CD8-positive, alpha-beta memory T cell (primary cell): ENCODE data around the gene RBCK1. TPM values are rescaled to one million over a fixed set of nuclear protein-coding genes. Genes with fewer than 3 reads are reported as not detected.
"Not testable (repeated sequence)": the region's sequence is repeated elsewhere in the genome, so short reads cannot be mapped to it uniquely, and the experiment has no call there.

ENCODE experiments used
- CTCF ChIA-PET: fragments of 350-600 bp; sonication (Branson Sonifier 250); formaldehyde crosslinking; loops from one replicate; lab custom pipeline; 2021; ENCODE audit warnings: antibody characterized with exemption; lab: Charles Lee
- POLR2A ChIA-PET: fragments of 350-600 bp; sonication (Branson Sonifier 250); formaldehyde crosslinking; loops from one replicate; lab custom pipeline; 2021; ENCODE audit warnings: antibody characterized with exemption; lab: Charles Lee
- DNase-seq, 5 donors: peaks; one replicate each; pipeline versions ENCODE4 v3.0.0 to v3.0.0-alpha.2; 2020 to 2022; ENCODE audit warnings: mixed read lengths in 1 of 5
- H3K27ac ChIP-seq: one replicate; pipeline ENCODE4 v1.7.0; 2013; ENCODE audit warnings: low read depth, mild to moderate bottlenecking, low read length, moderate library complexity
- H3K27me3 ChIP-seq: 2 replicates; pipeline ENCODE4 v1.7.0; 2013; ENCODE audit warnings: low read length, mild to moderate bottlenecking; ENCODE audit not compliant: insufficient read depth, poor library complexity, severe bottlenecking
- H3K36me3 ChIP-seq: 2 replicates; pipeline ENCODE4 v1.7.0; 2013; ENCODE audit warnings: mild to moderate bottlenecking, low read length, moderate library complexity; ENCODE audit not compliant: insufficient read depth
- H3K4me1 ChIP-seq: 2 replicates; pipeline ENCODE4 v1.7.0; 2013; ENCODE audit warnings: mild to moderate bottlenecking, low read length, moderate library complexity; ENCODE audit not compliant: insufficient read depth
- H3K4me3 ChIP-seq: 2 replicates; pipeline ENCODE4 v1.7.0; 2013; ENCODE audit warnings: mild to moderate bottlenecking, low read length
- H3K9me3 ChIP-seq: 2 replicates; pipeline ENCODE4 v1.7.0; 2013; ENCODE audit warnings: mild to moderate bottlenecking, low read length
- H3K27ac Mint-ChIP-seq, 8 donors: one replicate each; pipeline ENCODE4 v1.8.0; 2020 to 2021; ENCODE audit warnings: mixed read lengths in 8 of 8, mild to moderate bottlenecking in 6 of 8, inconsistent platforms in 3 of 8, moderate library complexity in 3 of 8
- H3K27me3 Mint-ChIP-seq, 2 donors: one replicate each; pipeline ENCODE4 v1.8.0; 2020 to 2021; ENCODE audit warnings: mixed read lengths in 2 of 2, mild to moderate bottlenecking in 1 of 2, moderate library complexity in 1 of 2
- H3K36me3 Mint-ChIP-seq, 3 donors: one replicate each; pipeline ENCODE4 v1.8.0; 2020 to 2021; ENCODE audit warnings: mixed read lengths in 3 of 3, inconsistent platforms in 1 of 3, mild to moderate bottlenecking in 1 of 3
- H3K4me1 Mint-ChIP-seq, 3 donors: one replicate each; pipeline ENCODE4 v1.8.0; 2020 to 2021; ENCODE audit warnings: mixed read lengths in 3 of 3, inconsistent platforms in 1 of 3, mild to moderate bottlenecking in 1 of 3
- H3K4me3 Mint-ChIP-seq, 7 donors: one replicate each; pipeline ENCODE4 v1.8.0; 2020 to 2021; ENCODE audit warnings: mixed read lengths in 7 of 7, mild to moderate bottlenecking in 6 of 7, moderate library complexity in 4 of 7, inconsistent platforms in 2 of 7
- H3K9me3 Mint-ChIP-seq, 5 donors: one replicate each; pipeline ENCODE4 v1.8.0; 2020 to 2022; ENCODE audit warnings: mixed read lengths in 5 of 5, mild to moderate bottlenecking in 3 of 5, moderate library complexity in 2 of 5, inconsistent platforms in 1 of 5
- polyA plus RNA-seq: library from polyadenylated mRNA; unstranded; fragments of 300-500 nt; fragmentation: Illumina TruSeq; gene quantifications from one replicate; pipeline ENCODE4 v1.2.3, GENCODE V29; 2021
- total RNA-seq, 2 experiments: library from RNA; stranded (reverse); gene quantifications; one replicate each; pipeline ENCODE4 v1.2.3, GENCODE V29; 2021

RBCK1 gene
- total and polyA plus RNA-seq, 3 experiments from 2014 or later: 83.7 to 95.7 (median 90.5) TPM

GRCh38 chr20:387520-387919, 20.6 kb upstream of the RBCK1 start:
- no peaks in the 10 kb centered on the region for H3K27me3 ChIP-seq
- no peak for DNase-seq
- Mint-ChIP-seq H3K9me3 (no peaks in the 10 kb centered on the region), H3K36me3 (peaks cover 6 to 57% (median 18%) of the 10 kb centered on the region in 3 donors), H3K4me3 (no peak overlapping the region), H3K27me3 (peaks cover 0 to 2% of the 10 kb centered on the region in 2 donors), H3K4me1 (peaks cover 0 to 11% (median 1%) of the 10 kb centered on the region in 3 donors), H3K27ac (no peak overlapping the region)
- POLR2A ChIA-PET: no interaction called here
- CTCF ChIA-PET: no interaction called here
- no peaks in the 10 kb centered on the region for H3K9me3 ChIP-seq
- no peak overlapping the region for H3K4me3 ChIP-seq
- peaks cover 29% of the 10 kb centered on the region for H3K36me3 ChIP-seq
- H3K27ac ChIP-seq: no peak overlapping the region
- no peaks in the 10 kb centered on the region for H3K4me1 ChIP-seq

- no peak for DNase-seq
- ChIA-PET CTCF (no interaction called here), POLR2A (no interaction called here)
- Histone ChIP-seq H3K4me3 (no peak overlapping the region), H3K9me3 (no peaks in the 10 kb centered on the region), H3K36me3 (peaks cover 29% of the 10 kb centered on the region), H3K27me3 (no peaks in the 10 kb centered on the region), H3K4me1 (no peaks in the 10 kb centered on the region), H3K27ac (no peak overlapping the region)
- H3K36me3 Mint-ChIP-seq: peaks cover 6 to 64% (median 22%) of the 10 kb centered on the region in 3 donors
- peak overlapping the region in 1 of 8 donors; percentile 3 for H3K27ac Mint-ChIP-seq
- H3K27me3 Mint-ChIP-seq: peaks cover 0 to 2% of the 10 kb centered on the region in 2 donors
- no peak overlapping the region for H3K4me3 Mint-ChIP-seq
- peaks cover 0 to 6% (median 1%) of the 10 kb centered on the region in 3 donors for H3K4me1 Mint-ChIP-seq
- no peaks in the 10 kb centered on the region for H3K9me3 Mint-ChIP-seq
Observed at GRCh38 chr20:388034-388994, 19.8 kb upstream of the RBCK1 start.

- Histone ChIP-seq H3K27ac (no peak overlapping the region), H3K27me3 (no peaks in the 10 kb centered on the region), H3K36me3 (peaks cover 33% of the 10 kb centered on the region), H3K4me1 (no peaks in the 10 kb centered on the region), H3K4me3 (no peak overlapping the region), H3K9me3 (no peaks in the 10 kb centered on the region)
- Mint-ChIP-seq H3K27ac (no peak overlapping the region), H3K4me3 (no peak overlapping the region), H3K36me3 (peaks cover 6 to 70% (median 27%) of the 10 kb centered on the region in 3 donors), H3K27me3 (peaks cover 0 to 2% of the 10 kb centered on the region in 2 donors), H3K9me3 (no peaks in the 10 kb centered on the region), H3K4me1 (peaks cover 0 to 4% (median 1%) of the 10 kb centered on the region in 3 donors)
- CTCF ChIA-PET: no interaction called here
- no peak for DNase-seq
- POLR2A ChIA-PET: no interaction called here
Observed at GRCh38 chr20:389220-389619, 18.9 kb upstream of the RBCK1 start.

- H3K36me3 Mint-ChIP-seq: peaks cover 6 to 79% (median 25%) of the 10 kb centered on the region in 3 donors
- no peak overlapping the region for H3K27ac ChIP-seq
- ChIA-PET POLR2A (no interaction called here), CTCF (interaction anchor here (1.1 kb wide), 1 partner anchor 9 kb away, joined by 3 read pairs; no protein-coding TSS in a partner anchor)
- H3K9me3 Mint-ChIP-seq: no peaks in the 10 kb centered on the region
- no peaks in the 10 kb centered on the region for H3K27me3 Mint-ChIP-seq
- peaks cover 37% of the 10 kb centered on the region for H3K36me3 ChIP-seq
- no peaks in the 10 kb centered on the region for H3K4me1 ChIP-seq
- no peaks in the 10 kb centered on the region for H3K27me3 ChIP-seq
- DNase-seq: no peak
- H3K27ac Mint-ChIP-seq: no peak overlapping the region
- no peaks in the 10 kb centered on the region for H3K4me1 Mint-ChIP-seq
- no peaks in the 10 kb centered on the region for H3K9me3 ChIP-seq
- H3K4me3 ChIP-seq: no peak overlapping the region
- H3K4me3 Mint-ChIP-seq: no peak overlapping the region
Observed at GRCh38 chr20:391041-391711, 16.9 kb upstream of the RBCK1 start.

GRCh38 chr20:393296-393695, 14.8 kb upstream of the RBCK1 start:
- POLR2A ChIA-PET: interaction anchor here (1.1 kb wide), 1 partner anchor 15 kb away, joined by 3 read pairs; the partner anchor contains the start of gene RBCK1
- H3K4me1 Mint-ChIP-seq, H3K9me3 Mint-ChIP-seq, H3K27me3 Mint-ChIP-seq, H3K4me1 ChIP-seq, CTCF ChIA-PET, H3K9me3 ChIP-seq, H3K27ac ChIP-seq, DNase-seq, H3K4me3 ChIP-seq, H3K27me3 ChIP-seq, H3K4me3 Mint-ChIP-seq: not testable (repeated sequence)
- Mint-ChIP-seq H3K36me3 (peaks cover 5 to 86% (median 21%) of the 10 kb centered on the region in 3 donors), H3K27ac (peak overlapping the region in 2 of 8 donors; percentile 6 to 9)
- H3K36me3 ChIP-seq: peaks cover 46% of the 10 kb centered on the region

- Histone ChIP-seq H3K4me3 (no peak overlapping the region), H3K36me3 (peaks cover 28% of the 10 kb centered on the region), H3K27ac (no peak overlapping the region), H3K4me1 (no peaks in the 10 kb centered on the region), H3K27me3 (no peaks in the 10 kb centered on the region), H3K9me3 (no peaks in the 10 kb centered on the region)
- ChIA-PET CTCF (no interaction called here), POLR2A (no interaction called here)
- Mint-ChIP-seq H3K9me3 (no peaks in the 10 kb centered on the region), H3K27ac (no peak overlapping the region), H3K4me1 (peaks cover 0 to 3% (median 1%) of the 10 kb centered on the region in 3 donors), H3K27me3 (no peaks in the 10 kb centered on the region), H3K36me3 (peaks cover 0 to 62% (median 13%) of the 10 kb centered on the region in 3 donors), H3K4me3 (no peak overlapping the region)
- DNase-seq: no peak
Observed at GRCh38 chr20:396252-396618, 11.9 kb upstream of the RBCK1 start.

- Mint-ChIP-seq H3K27me3 (no peaks in the 10 kb centered on the region), H3K36me3 (peaks cover 0 to 56% (median 13%) of the 10 kb centered on the region in 3 donors), H3K4me3 (no peak overlapping the region), H3K27ac (no peak overlapping the region), H3K9me3 (no peaks in the 10 kb centered on the region), H3K4me1 (peaks cover 3 to 6% (median 4%) of the 10 kb centered on the region in 3 donors)
- no peak overlapping the region for H3K4me3 ChIP-seq
- ChIA-PET CTCF (no interaction called here), POLR2A (no interaction called here)
- H3K27me3 ChIP-seq: no peaks in the 10 kb centered on the region
- peaks cover 1% of the 10 kb centered on the region for H3K4me1 ChIP-seq
- H3K36me3 ChIP-seq: peaks cover 26% of the 10 kb centered on the region
- H3K27ac ChIP-seq: no peak overlapping the region
- DNase-seq: no peak
- no peaks in the 10 kb centered on the region for H3K9me3 ChIP-seq
Observed at GRCh38 chr20:396619-397431, 11.3 kb upstream of the RBCK1 start.
